ENCODE data around the gene PGC.

GRCh38 chr6:41739041-41739440 is 8.2 kb downstream of the PGC start:
- TF ChIP-seq, protein P1, sequence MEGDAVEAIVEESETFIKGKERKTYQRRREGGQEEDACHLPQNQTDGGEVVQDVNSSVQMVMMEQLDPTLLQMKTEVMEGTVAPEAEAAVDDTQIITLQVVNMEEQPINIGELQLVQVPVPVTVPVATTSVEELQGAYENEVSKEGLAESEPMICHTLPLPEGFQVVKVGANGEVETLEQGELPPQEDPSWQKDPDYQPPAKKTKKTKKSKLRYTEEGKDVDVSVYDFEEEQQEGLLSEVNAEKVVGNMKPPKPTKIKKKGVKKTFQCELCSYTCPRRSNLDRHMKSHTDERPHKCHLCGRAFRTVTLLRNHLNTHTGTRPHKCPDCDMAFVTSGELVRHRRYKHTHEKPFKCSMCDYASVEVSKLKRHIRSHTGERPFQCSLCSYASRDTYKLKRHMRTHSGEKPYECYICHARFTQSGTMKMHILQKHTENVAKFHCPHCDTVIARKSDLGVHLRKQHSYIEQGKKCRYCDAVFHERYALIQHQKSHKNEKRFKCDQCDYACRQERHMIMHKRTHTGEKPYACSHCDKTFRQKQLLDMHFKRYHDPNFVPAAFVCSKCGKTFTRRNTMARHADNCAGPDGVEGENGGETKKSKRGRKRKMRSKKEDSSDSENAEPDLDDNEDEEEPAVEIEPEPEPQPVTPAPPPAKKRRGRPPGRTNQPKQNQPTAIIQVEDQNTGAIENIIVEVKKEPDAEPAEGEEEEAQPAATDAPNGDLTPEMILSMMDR (IDR thresholded peaks at IDR 0.05): no peak
- TF ChIP-seq POLR2A (IDR thresholded peaks at IDR 0.05): no peak
